GM18861 (cell line): ENCODE results near the gene HYAL3.
A peak's percentile ranks its signal among the peaks of the same experiment; 100 is the strongest.

Experiments used
- ATAC-seq: cut with Tn5 transposase; IDR thresholded peaks from one replicate; pipeline ENCODE4 v1.9.1; 2021; ENCODE audit not compliant: unreplicated experiment

The HYAL3 gene, protein sequence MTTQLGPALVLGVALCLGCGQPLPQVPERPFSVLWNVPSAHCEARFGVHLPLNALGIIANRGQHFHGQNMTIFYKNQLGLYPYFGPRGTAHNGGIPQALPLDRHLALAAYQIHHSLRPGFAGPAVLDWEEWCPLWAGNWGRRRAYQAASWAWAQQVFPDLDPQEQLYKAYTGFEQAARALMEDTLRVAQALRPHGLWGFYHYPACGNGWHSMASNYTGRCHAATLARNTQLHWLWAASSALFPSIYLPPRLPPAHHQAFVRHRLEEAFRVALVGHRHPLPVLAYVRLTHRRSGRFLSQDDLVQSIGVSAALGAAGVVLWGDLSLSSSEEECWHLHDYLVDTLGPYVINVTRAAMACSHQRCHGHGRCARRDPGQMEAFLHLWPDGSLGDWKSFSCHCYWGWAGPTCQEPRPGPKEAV

GRCh38 chr3:50298836-50299637, at the start of gene HYAL3, which contains the start of gene NAA80:
Gene HYAL3 (minus strand): TSS chr3:50299405. CDS start chr3:50295602, 3,803 bp downstream.
Gene NAA80 (minus strand): TSS chr3:50299405. CDS start chr3:50297463, 1,942 bp downstream.
- peak; percentile 71 for ATAC-seq

GRCh38 chr3:50347187-50347813, 48.1 kb upstream of the HYAL3 start:
- ATAC-seq, result no peak

- ATAC-seq, result no peak
These were observed 46.5 kb upstream of the HYAL3 start, which contains the start of gene ZMYND10 for GRCh38 chr3:50345586-50346234. Gene ZMYND10 (minus strand): TSS chr3:50345732. CDS start chr3:50345579, 153 bp downstream.

- no peak for ATAC-seq
These were observed 45.8 kb upstream of the HYAL3 start for GRCh38 chr3:50345008-50345407.

- no peak for ATAC-seq
These were observed 43.8 kb upstream of the HYAL3 start for GRCh38 chr3:50342813-50343633.

- no peak for ATAC-seq
These were observed 42.9 kb upstream of the HYAL3 start for GRCh38 chr3:50341996-50342650.

GRCh38 chr3:50341537-50341936, 42.3 kb upstream of the HYAL3 start:
- no peak for ATAC-seq

DNA sequence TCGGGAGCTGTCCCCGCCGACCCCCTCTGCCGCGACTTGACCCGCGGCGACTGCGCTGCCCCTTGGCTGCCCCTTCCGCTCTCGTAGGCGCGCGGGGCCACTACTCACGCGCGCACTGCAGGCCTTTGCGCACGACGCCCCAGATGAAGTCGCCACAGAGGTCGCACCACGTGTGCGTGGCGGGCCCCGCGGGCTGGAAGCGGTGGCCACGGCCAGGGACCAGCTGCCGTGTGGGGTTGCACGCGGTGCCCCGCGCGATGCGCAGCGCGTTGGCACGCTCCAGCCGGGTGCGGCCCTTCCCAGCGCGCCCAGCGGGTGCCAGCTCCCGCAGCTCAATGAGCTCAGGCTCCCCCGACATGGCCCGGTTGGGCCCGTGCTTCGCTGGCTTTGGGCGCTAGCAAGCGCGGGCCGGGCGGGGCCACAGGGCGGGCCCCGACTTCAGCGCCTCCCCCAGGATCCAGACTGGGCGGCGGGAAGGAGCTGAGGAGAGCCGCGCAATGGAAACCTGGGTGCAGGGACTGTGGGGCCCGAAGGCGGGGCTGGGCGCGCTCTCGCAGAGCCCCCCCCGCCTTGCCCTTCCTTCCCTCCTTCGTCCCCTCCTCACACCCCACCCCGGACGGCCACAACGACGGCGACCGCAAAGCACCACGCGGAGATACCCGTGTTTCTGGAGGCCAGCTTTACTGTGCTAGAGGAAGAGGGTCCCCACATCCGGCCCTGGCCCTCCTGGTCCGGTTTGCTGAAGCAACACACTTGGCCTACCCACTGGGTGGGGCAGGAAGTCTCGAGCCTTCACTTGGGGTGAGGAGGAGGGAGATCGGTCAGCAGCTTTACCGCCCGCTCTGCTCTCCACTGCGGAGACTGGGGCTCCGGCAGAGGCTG, 41.5 kb upstream of the HYAL3 start, which contains the start of gene RASSF1:
Gene RASSF1 (minus strand): TSS at position 389 of the 882 bp plus-strand sequence. CDS start 31 bp downstream, at position 358.
- no peak for ATAC-seq

GRCh38 chr3:50340147-50340447, 40.9 kb upstream of the HYAL3 start:
- ATAC-seq, result no peak

DNA sequence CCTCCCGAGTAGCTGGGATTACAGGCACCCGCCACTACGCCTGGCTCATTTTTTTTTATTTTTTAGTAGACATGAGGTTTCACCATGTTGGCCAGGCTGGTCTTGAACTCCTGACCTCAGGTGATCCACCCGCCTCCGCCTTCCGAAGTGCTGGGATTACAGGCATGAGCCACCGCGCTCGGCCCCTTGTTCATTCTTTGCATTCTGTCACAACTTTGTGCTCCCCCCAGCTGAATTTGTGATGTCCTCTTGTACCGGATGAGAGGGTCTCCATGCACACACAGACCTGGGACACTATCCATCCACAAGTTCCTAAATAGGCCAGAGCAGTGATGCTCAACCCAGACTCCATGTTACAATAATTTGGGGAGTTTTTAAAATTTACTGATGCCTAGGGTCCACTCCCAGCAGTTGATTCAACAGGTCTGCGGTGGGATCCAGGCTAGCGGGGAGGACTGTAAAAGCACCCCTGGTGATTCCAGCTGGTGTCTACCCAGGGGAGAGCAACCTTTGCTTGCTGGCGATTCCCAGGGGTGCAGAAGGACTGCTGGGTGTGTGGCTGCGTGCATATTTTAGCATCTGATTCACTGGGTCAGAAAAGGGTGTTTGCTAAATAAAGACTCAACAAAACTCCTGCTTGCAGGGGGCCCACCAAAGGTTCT, 40.4 kb upstream of the HYAL3 start:
- no peak for ATAC-seq

DNA sequence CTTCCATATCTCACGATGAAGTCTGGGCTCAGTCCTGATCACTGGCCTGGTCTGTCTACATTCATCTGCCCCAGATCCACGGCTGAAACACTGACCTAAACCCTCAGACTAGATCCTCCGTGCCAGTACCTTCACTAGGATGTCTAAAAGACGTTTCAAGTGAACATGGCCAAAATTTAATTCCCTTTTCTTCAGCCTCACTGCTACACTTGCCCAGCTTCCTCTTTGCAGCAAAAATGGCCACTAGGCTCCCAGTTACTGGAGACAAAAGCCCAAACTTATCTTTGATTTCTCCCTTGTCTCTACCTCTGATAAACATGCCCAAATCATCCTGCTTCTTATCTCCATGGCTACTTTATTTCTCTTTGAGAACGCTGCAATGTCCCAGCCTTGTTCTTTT, 39.8 kb upstream of the HYAL3 start:
- no peak for ATAC-seq

GRCh38 chr3:50337175-50337861, 38.1 kb upstream of the HYAL3 start:
- ATAC-seq, result peak; percentile 76

DNA sequence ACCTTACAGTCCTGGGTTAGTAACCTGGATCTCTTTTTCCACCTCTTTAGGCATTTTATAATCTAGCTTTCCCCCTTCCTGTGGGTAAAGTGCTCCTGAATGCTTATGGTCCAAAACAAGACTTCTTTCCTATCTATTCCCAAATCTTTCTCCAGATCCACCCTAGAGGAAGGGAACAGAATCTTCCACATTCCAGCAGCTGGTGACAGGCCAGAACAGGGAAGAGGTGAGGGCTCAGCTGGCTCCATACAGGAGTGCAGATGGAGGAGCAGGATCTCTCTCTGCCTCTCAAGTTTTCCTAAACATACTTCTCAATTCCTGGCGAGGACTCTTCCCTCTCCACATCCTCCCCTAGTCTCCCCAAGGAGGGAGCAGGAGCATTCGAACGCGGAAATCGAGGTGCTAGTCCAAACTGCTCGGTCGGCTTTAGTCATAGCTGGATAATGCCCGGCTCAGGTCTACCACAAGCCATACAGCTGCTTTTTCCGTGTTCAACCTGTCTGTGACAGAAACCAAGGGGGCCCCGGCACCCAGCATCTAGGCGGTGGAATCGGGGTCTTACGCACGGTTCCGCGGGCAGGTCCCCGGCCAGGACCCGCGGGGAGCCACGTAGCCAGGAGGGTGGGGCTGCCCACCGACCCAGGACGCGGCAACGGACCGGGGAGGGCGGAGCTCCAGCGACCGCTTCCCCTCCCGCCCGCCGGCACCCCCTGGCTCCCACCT, 37.4 kb upstream of the HYAL3 start:
- peak; percentile 17 for ATAC-seq

GRCh38 chr3:50334339-50335075, 35.3 kb upstream of the HYAL3 start:
- ATAC-seq, result no peak

DNA sequence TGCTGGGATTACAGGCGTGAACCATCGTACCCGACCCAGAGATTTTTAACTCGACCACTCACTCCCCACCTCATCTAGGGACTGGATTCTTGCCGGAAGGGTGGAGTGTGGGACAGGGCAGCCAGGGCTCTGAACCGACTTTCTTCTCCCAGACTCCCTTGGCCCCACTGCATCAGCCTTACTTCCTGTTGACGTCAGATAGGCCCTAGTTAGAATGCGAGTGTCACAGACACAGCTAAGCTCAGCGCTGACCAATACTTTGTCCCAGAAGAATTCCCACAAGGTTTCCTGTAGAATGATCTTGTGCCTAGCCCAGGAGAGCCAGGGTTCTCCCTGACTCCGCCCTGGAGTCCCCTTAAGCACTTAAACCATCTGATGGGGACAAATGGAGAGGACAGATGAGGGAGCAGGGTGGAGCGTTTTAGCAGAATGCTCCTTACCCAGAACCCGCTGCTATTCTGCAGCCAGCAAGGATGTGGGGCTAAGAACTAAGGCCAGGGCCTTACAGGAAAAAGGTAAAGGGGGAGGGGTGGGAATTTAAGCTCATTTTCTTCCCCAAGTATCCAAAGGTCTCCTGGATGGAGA, 34.6 kb upstream of the HYAL3 start:
- no peak for ATAC-seq
